ENCODE measurements around the gene CALR3. TPM values are rescaled to one million over a fixed set of nuclear protein-coding genes. Genes with fewer than 3 reads are reported as not detected.

The CALR3 gene
- total RNA-seq, 2 experiments from 2014 or later = not detected

DNA sequence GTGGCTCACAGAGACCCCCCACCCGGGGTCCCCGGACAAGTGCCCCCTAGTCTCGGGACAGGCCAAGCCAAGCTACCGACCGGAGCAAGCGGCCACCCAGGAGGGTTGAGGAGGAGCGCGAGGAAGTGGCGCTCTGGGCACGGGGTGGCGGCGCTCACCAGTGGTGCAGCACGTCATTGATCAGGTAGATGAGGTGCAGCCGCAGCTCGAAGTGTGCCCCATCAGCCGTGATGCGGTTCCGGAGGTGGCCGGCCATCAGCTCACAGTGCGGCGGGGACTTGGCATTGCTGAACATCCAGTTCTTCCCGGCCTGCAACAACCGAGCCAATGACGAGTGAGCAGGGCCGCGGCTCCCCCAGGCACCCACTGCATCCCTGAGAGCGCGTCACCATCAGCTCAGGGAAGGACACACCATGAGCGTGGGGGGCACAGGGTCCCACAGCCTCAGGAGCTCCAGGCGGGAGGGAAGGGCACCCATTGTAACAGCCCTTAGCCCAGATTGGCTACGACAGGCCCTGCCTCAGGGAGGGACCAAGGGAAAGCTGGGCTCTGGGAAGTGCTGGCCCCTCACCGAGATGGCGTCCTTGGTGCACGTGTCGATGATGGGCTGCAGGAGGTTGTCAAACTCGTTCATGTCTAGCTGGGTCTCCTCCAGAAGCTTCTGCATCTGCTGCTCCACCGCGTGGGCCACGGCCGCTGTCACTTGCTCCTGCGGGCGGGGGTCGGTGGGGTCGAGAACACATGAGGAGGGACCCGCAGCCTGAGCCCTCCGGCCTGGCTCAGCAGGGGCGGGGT, 36.7 kb upstream of the CALR3 start:
- no peak for DNase-seq
- H3K36me3 Mint-ChIP-seq (ENCODE audit: low read depth) = peaks cover 35% of the 10 kb centered on the region
- H3K27me3 Mint-ChIP-seq (ENCODE audit: low read depth) = no peaks in the 10 kb centered on the region
- CTCF ChIA-PET = no interaction called here
- H3K4me3 Mint-ChIP-seq = no peak overlapping the region
- H3K9me3 Mint-ChIP-seq = no peaks in the 10 kb centered on the region
- intact Hi-C loops (cut with micrococcal nuclease) = no loop called here
- H3K27ac Mint-ChIP-seq = no peak overlapping the region
- H3K4me1 Mint-ChIP-seq (ENCODE audit: low read depth) = peaks cover 5% of the 10 kb centered on the region

DNA sequence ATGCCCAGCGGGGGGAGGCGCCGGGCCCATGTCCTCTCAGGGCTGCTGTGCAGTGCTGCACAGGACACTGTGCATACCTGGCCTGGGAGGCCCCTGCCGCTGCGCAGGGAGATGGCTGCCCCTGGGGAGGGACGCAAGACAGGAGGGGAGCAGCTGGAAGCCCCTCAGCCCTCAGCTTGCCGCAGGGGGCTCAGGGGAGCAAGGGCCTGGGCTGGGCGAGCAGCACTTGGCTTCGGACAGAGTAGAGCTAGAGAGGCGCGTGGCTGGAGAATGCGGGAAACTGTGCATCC, 35.4 kb upstream of the CALR3 start:
- intact Hi-C loops (cut with micrococcal nuclease) = no loop called here
- Mint-ChIP-seq H3K9me3 (no peaks in the 10 kb centered on the region), H3K27me3 (ENCODE audit: low read depth) (no peaks in the 10 kb centered on the region), H3K36me3 (ENCODE audit: low read depth) (peaks cover 30% of the 10 kb centered on the region), H3K4me1 (ENCODE audit: low read depth) (no peaks in the 10 kb centered on the region), H3K4me3 (no peak overlapping the region), H3K27ac (no peak overlapping the region)
- CTCF ChIA-PET = no interaction called here
- no peak for DNase-seq

DNA sequence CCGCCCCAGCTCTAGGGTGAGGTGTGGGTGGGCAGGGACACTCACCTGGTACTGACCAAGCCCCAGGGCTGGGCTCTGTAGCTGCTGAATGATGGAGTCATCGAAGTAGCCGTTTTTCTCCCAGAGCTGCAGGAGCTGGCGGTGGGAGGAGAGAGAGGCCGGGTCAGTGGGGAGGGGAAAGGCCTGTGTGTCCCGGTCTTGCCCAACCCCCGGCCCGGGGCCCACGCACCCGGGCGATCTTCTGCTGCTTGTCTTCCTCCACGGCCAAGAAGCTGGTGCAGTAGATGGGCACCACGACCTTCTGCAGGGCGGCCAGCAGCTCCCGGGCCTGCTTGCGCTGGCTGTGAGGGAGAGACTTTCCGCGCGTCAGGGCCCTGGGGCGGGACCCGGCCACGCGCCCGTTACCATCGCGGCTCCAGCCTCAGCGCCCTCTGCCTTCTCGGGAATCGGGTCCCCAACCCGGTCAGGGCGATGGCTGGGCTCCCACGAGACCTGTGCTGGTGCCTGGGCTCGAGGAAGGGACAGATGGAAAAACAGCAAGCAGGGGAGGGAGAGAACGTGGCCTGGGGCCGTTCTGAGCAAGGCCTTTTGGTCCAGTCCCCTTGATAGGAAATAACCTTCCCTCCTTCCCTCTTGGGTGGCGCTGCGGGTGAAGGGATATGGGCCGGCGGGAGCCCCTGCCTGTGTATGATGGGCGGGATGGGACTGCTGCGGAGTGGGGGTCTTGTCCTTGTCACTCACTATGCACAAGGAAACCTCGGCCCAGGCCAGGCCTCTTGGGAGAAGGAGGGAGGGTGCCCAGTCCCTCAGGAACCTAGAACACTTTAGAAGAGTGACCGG, 34.8 kb upstream of the CALR3 start:
- Mint-ChIP-seq H3K9me3 (no peaks in the 10 kb centered on the region), H3K36me3 (ENCODE audit: low read depth) (peaks cover 32% of the 10 kb centered on the region), H3K4me1 (ENCODE audit: low read depth) (no peaks in the 10 kb centered on the region), H3K27me3 (ENCODE audit: low read depth) (no peaks in the 10 kb centered on the region), H3K4me3 (no peak overlapping the region), H3K27ac (no peak overlapping the region)
- CTCF ChIA-PET = no interaction called here
- DNase-seq = no peak
- intact Hi-C loops (cut with micrococcal nuclease) = no loop called here

DNA sequence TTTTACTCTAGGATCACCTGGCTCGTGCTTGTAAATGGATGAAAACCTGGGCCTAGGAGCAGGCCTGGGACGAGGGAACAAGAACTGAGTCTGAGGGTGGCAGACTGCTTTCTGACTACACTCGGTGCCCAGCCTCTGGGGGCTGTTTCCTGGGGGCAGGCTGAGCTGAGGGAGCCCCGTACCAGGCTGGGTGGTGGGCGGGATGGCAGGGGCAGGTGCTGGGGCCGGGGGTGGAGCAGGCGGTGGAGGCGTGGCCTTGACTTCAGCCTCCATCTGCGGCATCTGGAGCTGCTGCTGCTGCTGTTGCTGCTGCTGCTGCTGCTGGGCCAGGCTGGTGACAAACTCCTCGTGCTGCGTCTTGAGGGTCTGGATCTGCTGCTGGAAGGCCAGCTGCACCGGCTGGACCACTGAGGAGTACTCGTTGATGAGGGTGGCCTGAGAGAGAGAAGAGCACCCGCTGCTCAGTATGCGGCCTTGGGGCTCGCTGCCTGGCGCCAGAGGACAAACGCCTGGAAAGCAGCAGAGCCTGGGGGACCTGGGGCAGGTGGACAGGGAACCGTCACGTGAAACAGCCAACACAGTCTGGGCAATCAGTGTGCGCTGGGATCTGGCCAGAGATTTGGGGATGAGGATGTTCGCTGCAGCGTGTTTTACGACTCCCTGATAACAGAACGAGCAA, 33.6 kb upstream of the CALR3 start:
- Mint-ChIP-seq H3K27me3 (ENCODE audit: low read depth) (no peaks in the 10 kb centered on the region), H3K4me3 (no peak overlapping the region), H3K9me3 (no peaks in the 10 kb centered on the region), H3K27ac (no peak overlapping the region), H3K4me1 (ENCODE audit: low read depth) (no peaks in the 10 kb centered on the region), H3K36me3 (ENCODE audit: low read depth) (peaks cover 30% of the 10 kb centered on the region)
- no peak for DNase-seq
- CTCF ChIA-PET = no interaction called here
- intact Hi-C loops (cut with micrococcal nuclease) = no loop called here

DNA sequence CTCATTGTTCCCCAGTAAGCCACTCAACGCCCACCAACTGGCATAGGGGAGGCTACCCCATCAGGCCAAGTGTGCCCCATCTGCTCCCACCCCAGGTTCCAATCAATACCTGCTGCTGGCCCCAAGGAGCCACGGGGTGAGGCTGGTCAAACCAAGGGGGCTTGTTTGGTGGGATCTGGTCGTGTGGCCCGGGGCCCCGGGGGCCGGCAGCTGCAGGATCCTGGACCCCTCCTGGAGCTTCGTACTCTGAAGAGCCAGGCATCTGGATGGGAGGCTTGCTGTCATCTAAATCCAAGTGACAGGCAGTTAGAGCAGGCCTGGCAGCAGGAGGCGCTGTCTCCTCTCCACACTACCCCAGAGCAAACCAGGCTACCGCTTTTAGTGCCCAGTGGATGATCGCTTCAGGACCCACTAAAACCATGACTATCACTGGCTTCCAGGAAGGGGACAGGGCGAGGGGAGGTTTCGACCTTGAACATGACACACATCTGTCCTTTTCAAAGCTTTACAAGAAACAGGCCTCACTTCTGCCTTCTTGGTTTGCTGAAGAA, 32.1 kb upstream of the CALR3 start:
- intact Hi-C loops (cut with micrococcal nuclease) = no loop called here
- Mint-ChIP-seq H3K9me3 (no peaks in the 10 kb centered on the region), H3K4me3 (no peak overlapping the region), H3K36me3 (ENCODE audit: low read depth) (peaks cover 38% of the 10 kb centered on the region), H3K27me3 (ENCODE audit: low read depth) (no peaks in the 10 kb centered on the region), H3K4me1 (ENCODE audit: low read depth) (no peaks in the 10 kb centered on the region), H3K27ac (no peak overlapping the region)
- peak; percentile 57 for DNase-seq
- CTCF ChIA-PET = no interaction called here

DNA sequence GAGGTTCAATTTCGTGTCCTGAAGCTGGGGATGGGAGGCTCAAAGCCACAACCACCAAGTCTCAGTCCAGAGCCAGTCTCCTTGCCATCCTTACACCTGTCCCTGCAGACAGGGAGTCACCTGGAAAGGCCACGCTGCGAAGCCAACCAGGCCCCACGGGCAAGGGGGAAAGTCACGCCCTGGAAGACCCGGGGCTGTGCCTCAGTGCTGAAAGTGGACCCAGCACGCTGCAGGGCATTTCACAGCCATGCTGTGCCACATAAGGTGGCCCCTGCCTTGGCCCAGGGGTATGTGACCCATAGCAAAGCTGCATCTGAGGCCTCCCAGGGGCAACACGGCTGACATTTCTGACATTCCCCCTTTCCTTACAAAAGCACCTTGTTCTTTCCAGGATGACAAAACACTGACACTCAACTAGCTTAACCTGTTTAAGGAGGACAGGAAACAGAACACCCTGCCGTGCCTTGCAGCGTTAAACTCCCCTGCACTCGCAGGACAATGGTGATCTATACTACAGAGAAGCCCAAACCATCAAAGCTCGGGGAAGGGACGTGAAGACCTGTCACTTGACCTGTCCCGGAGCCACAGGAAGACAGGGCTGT, 31.5 kb upstream of the CALR3 start:
- H3K4me3 Mint-ChIP-seq = no peak overlapping the region
- H3K36me3 Mint-ChIP-seq (ENCODE audit: low read depth) = peaks cover 42% of the 10 kb centered on the region
- CTCF ChIA-PET = interaction anchor here (0.7 kb wide), 1 partner anchor 151 kb away, joined by 3 read pairs; no protein-coding TSS in a partner anchor
- H3K4me1 Mint-ChIP-seq (ENCODE audit: low read depth) = no peaks in the 10 kb centered on the region
- intact Hi-C loops (cut with micrococcal nuclease) = no loop called here
- H3K27ac Mint-ChIP-seq = no peak overlapping the region
- H3K9me3 Mint-ChIP-seq = no peaks in the 10 kb centered on the region
- DNase-seq = no peak
- no peaks in the 10 kb centered on the region for H3K27me3 Mint-ChIP-seq (ENCODE audit: low read depth)

DNA sequence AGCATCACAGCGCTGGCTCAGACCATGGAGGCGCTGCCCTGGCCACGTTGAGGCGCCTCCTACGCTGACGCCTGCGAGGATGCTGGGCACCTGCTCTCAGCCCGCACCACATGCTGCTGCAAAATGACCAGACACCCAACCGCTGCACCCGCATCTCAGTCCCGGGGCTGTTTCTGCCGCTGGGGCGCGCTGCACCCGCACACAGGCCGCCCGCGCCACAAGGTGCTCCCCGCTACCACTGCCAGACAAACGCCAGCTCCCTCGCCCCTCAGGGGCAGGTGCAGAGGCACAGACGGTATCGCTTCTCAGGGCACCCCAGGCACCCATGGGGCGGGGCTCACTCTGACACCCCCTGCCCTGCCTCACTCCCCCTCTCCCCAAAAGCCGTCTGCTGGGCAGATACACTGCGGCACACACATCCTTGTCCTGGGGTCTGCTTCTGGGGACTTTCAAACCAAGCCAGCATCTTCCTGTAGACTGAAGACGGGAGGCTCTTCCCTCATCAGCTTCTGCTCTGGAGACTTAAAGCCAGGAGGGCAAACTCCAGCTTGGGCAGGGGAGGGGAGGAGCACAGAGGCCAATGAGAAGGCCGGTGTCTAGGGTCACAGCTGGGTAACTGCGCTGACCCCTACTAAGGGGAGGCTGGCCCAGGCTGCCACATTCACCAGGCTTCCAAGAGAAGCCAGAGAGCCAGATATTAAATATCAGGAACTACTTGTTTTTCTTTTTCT, 29.9 kb upstream of the CALR3 start:
- Mint-ChIP-seq H3K4me1 (ENCODE audit: low read depth) (no peaks in the 10 kb centered on the region), H3K4me3 (no peak overlapping the region), H3K27ac (no peak overlapping the region), H3K27me3 (ENCODE audit: low read depth) (no peaks in the 10 kb centered on the region), H3K9me3 (no peaks in the 10 kb centered on the region), H3K36me3 (ENCODE audit: low read depth) (peaks cover 31% of the 10 kb centered on the region)
- CTCF ChIA-PET = no interaction called here
- intact Hi-C loops (cut with micrococcal nuclease) = no loop called here
- DNase-seq = no peak

DNA sequence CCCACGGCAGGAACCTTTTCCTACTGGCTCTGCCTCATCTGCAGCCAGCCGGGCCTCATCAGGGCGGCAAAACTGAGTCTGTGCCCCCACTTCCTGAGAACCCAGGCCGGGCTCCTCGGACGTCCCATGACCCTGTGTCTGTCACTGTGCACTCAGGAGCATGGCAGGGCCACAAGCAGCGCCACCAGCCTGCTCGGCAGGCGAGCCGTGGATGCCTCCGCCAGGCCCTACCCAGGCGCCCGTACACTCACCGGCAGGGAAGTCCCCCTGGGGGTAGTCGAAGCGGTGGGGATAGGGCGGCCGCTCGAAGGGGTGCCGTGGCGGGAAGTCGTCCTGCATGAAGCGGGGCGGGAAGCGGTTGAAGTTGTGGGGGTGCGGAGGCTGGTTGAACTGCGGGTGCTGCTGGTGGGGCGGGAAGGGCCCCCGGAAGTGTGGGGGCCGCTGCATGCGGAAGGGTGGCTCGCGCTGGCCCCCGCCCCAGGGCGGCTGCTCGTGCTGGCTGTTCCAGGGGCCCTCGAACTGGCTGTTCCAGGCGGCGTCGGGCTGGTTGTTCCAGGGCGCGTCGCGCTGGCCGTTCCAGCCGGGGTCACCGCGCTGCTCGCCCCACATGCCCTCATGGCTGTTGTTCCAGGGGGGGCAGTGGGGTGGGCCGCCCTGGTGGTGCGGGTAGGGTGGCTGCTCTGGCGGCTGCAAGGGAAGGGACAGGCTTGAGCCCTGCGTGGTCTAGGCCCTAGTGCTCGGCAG, 29.2 kb upstream of the CALR3 start:
- Mint-ChIP-seq H3K36me3 (ENCODE audit: low read depth) (peaks cover 36% of the 10 kb centered on the region), H3K27me3 (ENCODE audit: low read depth) (no peaks in the 10 kb centered on the region), H3K4me1 (ENCODE audit: low read depth) (no peaks in the 10 kb centered on the region), H3K9me3 (no peaks in the 10 kb centered on the region), H3K4me3 (no peak overlapping the region), H3K27ac (no peak overlapping the region)
- CTCF ChIA-PET = no interaction called here
- intact Hi-C loops (cut with micrococcal nuclease) = no loop called here
- no peak for DNase-seq

DNA sequence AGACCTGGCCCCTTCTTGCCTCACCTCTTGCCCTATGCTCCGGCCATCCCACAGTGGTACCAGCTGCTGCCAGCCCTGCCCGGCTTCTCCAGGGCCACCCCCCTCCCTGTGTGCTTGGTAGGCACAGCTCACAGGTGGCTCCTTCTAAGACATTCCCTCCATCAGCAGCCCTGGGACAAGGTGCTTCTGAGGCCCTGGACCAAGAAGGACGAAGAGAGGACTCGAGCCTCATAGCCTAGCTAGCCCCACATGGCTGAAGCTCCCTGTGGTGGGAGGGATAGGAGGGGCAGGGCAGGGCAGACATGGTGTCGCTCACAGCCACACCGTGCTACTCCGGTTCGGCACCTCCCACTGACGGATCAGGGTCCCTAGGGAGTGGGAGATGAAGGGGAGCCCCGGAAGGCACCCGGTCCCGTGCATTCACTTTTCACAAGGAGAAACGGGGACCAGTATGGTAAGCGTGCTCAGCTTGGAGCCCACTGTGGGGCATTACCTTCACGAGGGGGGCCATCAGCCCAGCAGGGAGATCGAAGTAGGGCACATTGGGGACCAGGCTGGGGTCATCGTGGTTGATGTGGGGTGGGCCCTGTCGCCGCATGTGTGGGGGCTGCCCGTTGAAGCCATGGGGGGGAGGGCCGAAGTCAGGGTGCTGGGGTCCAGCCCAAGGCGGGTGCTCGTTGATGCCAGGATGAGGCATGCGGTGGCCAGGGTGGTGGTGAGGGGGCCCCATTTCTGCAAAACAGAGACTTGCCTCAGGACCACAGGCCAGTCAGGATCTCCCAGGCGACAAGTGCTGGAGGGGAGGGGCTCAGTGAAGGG, 26.8 kb upstream of the CALR3 start:
- no peaks in the 10 kb centered on the region for H3K4me1 Mint-ChIP-seq (ENCODE audit: low read depth)
- no peak overlapping the region for H3K4me3 Mint-ChIP-seq
- intact Hi-C loops (cut with micrococcal nuclease) = no loop called here
- peaks cover 39% of the 10 kb centered on the region for H3K36me3 Mint-ChIP-seq (ENCODE audit: low read depth)
- DNase-seq = no peak
- CTCF ChIA-PET = interaction anchor here (0.6 kb wide), 1 partner anchor 419 kb away, joined by 3 read pairs; no protein-coding TSS in a partner anchor
- H3K9me3 Mint-ChIP-seq = no peaks in the 10 kb centered on the region
- H3K27me3 Mint-ChIP-seq (ENCODE audit: low read depth) = no peaks in the 10 kb centered on the region
- H3K27ac Mint-ChIP-seq = no peak overlapping the region

DNA sequence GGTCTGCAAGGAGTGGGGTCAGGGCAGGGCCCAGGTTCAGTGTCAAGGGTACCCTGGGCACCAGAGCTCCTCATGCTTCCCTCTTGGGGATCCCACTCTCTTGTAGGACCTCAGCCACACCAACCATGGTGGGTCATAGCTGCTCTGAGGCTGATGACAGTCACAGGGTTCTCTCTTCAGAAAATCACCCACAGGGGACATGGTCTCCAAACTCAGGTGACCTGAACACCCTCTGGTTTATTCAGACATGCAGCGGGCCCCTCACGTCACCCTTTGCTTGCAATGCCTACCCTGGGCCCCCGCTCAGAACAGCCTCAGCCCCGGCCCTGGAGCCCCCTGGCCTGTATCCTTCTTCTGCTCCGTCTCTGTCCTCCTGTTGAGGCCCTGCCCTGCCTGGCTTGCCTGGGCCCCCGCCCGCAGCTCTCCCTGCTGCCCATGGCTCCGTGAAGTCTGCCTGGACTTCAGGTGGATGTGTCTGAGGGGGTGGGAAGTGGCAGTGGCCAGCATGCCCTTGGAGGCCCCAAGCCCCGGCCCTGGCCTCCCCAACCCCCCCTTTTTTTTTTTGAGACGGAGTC, 25.8 kb upstream of the CALR3 start:
- Mint-ChIP-seq H3K4me1 (ENCODE audit: low read depth) (no peaks in the 10 kb centered on the region), H3K27ac (no peak overlapping the region), H3K9me3 (no peaks in the 10 kb centered on the region), H3K36me3 (ENCODE audit: low read depth) (peaks cover 41% of the 10 kb centered on the region), H3K4me3 (no peak overlapping the region), H3K27me3 (ENCODE audit: low read depth) (no peaks in the 10 kb centered on the region)
- DNase-seq = no peak
- intact Hi-C loops (cut with micrococcal nuclease) = no loop called here
- CTCF ChIA-PET = interaction anchor here (0.6 kb wide), 1 partner anchor 431 kb away, joined by 3 read pairs; no protein-coding TSS in a partner anchor
